Hepatocyte (in vitro differentiated cells): ENCODE measurements around the gene CTBP2.

Source experiments
- CTCF ChIP-seq: fragments of 200-600 bp; sonication (generic); IDR thresholded peaks from 2 replicates; pipeline ENCODE4 v1.5.1; 2016; ENCODE audit warnings: antibody characterized with exemption, mild to moderate bottlenecking; ENCODE audit not compliant: poor library complexity
- EZH2phosphoT487 ChIP-seq: fragments of 200-600 bp; sonication (generic); IDR thresholded peaks from one replicate; pipeline ENCODE4 v1.6.1; 2018; ENCODE audit warnings: antibody characterized with exemption, mild to moderate bottlenecking, low read depth, moderate library complexity; ENCODE audit not compliant: unreplicated experiment, severe bottlenecking

- TF ChIP-seq CTCF (no peak), EZH2phosphoT487 (no peak)
These were observed 77.3 kb downstream of the CTBP2 start for GRCh38 chr10:125082881-125083575.
